HUES6 (cell line): Measurements from ENCODE around the gene OSBPL1A.

Experiments
- H3K27ac ChIP-seq: 2 replicates; pipeline ENCODE4 v1.7.0; 2013; ENCODE audit warnings: low read depth, mild to moderate bottlenecking, low read length, inconsistent platforms
- H3K27me3 ChIP-seq: 2 replicates; pipeline ENCODE4 v1.6.1; 2013; ENCODE audit warnings: low read length; ENCODE audit not compliant: control insufficient read depth, insufficient read depth
- H3K36me3 ChIP-seq: 2 replicates; pipeline ENCODE4 v1.6.1; 2013; ENCODE audit warnings: low read length; ENCODE audit not compliant: control insufficient read depth, insufficient read depth
- H3K4me1 ChIP-seq: 2 replicates; pipeline ENCODE4 v1.6.1; 2013; ENCODE audit warnings: low read length; ENCODE audit not compliant: control insufficient read depth, insufficient read depth
- H3K4me3 ChIP-seq: 2 replicates; pipeline ENCODE4 v1.5.1; 2013; ENCODE audit warnings: low read depth, low read length
- H3K9ac ChIP-seq: one replicate; pipeline ENCODE4 v1.6.1; 2013; ENCODE audit warnings: mild to moderate bottlenecking, low read length
- H3K9me3 ChIP-seq: 2 replicates; pipeline ENCODE4 v1.6.1; 2013; ENCODE audit warnings: low read depth, low read length; ENCODE audit not compliant: control insufficient read depth, insufficient read depth

Gene OSBPL1A

DNA sequence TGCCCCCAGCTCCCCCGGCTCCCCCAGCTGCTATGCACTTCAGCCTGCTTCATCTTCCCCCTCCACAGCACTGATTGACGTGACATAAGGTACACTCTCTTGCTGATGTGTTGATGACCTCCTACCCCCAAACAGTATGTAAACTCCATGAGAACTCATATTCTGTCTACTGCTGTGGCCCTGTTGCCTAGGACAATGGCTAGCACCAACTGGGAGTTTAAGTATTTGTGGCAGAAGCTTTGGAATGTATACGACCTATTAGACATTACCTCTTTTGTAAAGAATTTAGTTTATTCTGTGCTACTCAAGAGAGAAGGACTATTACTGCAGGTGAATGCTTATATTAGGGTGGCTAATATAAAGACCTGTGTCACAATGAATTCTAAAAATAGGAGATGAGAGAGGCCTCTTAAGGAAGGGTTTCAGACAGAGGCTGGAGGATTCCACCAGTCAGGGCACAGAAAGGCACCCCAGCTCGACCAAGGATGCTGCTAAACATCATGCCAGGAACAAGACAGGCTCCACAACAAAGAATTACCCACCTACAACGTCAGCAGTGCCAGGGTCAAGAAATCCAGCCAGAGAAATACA is 198.2 kb downstream of the OSBPL1A start:
- Histone ChIP-seq H3K36me3 (no peaks in the 10 kb centered on the region), H3K27me3 (no peaks in the 10 kb centered on the region), H3K9me3 (no peaks in the 10 kb centered on the region), H3K9ac (no peak overlapping the region), H3K27ac (no peak overlapping the region), H3K4me3 (no peak overlapping the region), H3K4me1 (no peaks in the 10 kb centered on the region)

GRCh38 chr18:24198461-24198860 is 199.2 kb downstream of the OSBPL1A start:
- no peaks in the 10 kb centered on the region for H3K36me3 ChIP-seq
- no peaks in the 10 kb centered on the region for H3K27me3 ChIP-seq
- no peaks in the 10 kb centered on the region for H3K9me3 ChIP-seq
- no peak overlapping the region for H3K27ac ChIP-seq
- no peak overlapping the region for H3K9ac ChIP-seq
- H3K4me3 ChIP-seq, result no peak overlapping the region
- H3K4me1 ChIP-seq, result no peaks in the 10 kb centered on the region

DNA sequence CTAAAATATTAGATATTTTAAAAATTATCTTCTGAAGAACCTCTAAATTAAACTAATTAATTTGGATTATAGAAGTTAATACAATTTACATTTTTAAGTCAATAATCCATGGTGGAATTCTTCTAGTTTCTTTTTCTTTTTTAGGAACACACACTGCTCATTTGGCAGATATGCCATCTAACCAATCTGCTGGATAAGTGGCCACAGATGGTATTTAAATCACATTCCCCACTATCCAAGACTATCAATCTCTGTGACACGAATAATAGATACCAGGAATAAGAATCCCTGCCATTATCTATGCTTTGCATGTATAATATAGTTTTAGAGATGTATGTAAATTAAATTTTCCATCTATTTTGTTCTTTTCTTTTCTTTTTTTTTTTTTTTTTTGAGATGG is 200.2 kb downstream of the OSBPL1A start:
- H3K9ac ChIP-seq, result no peak overlapping the region
- no peaks in the 10 kb centered on the region for H3K4me1 ChIP-seq
- H3K9me3 ChIP-seq, result no peaks in the 10 kb centered on the region
- H3K4me3 ChIP-seq, result no peak overlapping the region
- no peaks in the 10 kb centered on the region for H3K27me3 ChIP-seq
- no peaks in the 10 kb centered on the region for H3K36me3 ChIP-seq
- H3K27ac ChIP-seq, result no peak overlapping the region

- Histone ChIP-seq H3K4me3 (no peak overlapping the region), H3K27ac (no peak overlapping the region), H3K4me1 (no peaks in the 10 kb centered on the region), H3K27me3 (no peaks in the 10 kb centered on the region), H3K9me3 (no peaks in the 10 kb centered on the region), H3K36me3 (no peaks in the 10 kb centered on the region), H3K9ac (no peak overlapping the region)
These were observed 200.9 kb downstream of the OSBPL1A start for GRCh38 chr18:24196764-24197163.

DNA sequence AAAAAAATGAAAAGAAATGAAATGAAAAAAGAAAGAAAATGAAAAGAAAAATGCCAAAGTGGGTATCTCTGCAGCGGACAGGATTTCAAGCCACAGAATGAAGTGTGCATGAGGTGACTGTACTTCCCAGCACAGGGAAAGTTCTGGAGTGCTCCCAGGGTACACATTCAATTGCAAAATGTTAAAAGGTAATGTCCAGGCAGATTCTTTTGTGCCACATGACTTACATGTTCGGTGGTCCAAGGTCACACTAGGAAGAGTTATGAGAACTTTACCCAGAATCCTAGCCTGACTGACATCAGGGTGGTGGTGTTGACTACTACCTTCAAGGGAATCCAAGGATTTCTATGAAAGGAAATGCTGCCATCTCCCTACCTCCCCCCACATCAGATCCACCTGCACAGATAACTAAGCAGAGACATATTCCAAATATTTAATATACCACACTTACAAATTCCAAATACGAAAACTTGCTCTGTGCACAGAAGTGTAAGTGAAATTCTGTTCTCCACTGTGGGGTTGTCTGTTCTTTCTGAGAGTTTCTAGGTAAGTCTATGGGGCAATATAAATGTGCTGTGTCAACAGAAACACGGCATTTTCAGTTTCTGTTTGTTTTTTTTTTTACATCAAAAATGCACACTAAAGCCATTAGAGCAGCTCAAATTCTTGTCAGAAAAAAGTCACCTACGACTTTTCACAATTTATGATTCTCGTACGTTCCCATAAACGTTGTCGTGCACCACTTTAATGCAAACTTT is 202.1 kb downstream of the OSBPL1A start:
- Histone ChIP-seq H3K27me3 (no peaks in the 10 kb centered on the region), H3K9ac (no peak overlapping the region), H3K9me3 (no peaks in the 10 kb centered on the region), H3K27ac (no peak overlapping the region), H3K4me3 (no peak overlapping the region), H3K36me3 (no peaks in the 10 kb centered on the region), H3K4me1 (no peaks in the 10 kb centered on the region)

DNA sequence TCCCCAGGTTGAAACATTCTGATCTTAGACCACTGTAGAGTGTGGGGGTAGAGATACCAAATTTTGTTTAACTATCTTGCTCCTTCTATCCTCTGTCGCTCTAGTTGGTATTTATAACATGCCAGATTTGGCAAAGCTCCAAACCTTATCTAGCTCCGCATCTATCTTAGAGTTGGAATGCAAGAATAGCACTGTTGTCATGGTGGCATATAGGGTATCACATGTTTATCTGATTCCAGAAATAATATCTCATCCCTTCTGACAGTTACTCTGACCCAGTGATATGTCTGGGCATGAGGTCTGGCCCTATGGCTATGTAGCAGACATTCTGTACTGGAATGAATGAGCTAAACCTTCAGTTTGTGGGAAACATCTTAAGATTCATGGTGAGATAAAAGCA is 207.0 kb downstream of the OSBPL1A start:
- no peak overlapping the region for H3K9ac ChIP-seq
- no peaks in the 10 kb centered on the region for H3K36me3 ChIP-seq
- H3K27ac ChIP-seq, result no peak overlapping the region
- no peak overlapping the region for H3K4me3 ChIP-seq
- H3K27me3 ChIP-seq, result no peaks in the 10 kb centered on the region
- no peaks in the 10 kb centered on the region for H3K9me3 ChIP-seq
- no peaks in the 10 kb centered on the region for H3K4me1 ChIP-seq

DNA sequence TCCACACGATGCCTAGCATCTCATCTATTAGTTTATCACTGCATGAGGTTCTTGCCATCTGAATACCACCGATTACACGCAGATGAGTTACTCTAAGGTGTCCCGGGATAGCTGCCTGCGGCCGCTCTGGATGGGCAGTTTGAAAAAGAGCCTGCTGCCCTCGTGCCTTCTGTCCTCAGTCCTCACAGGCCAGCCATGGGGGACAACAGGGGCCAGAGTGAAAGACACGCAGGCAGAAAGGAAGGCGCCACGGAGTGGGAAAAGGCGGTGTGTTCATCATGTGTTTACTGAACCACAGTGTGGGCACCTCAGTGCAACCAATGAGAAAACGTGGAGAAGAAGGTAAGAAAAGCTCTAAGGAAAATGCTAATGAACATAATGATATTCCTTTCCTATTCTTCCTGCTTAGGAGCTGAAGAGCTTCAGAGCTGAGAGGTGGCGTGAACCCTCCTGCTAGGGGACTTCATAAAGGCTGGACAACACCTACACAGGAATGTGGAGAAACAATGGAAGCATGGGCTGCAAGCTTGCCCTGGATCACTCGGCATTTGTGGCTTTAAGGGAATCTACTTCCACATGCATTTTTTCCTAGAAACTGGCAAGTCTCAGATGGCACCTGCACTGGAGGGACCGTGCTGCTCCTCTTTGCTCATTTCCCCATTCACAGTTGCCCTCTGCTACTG is 207.8 kb downstream of the OSBPL1A start:
- no peaks in the 10 kb centered on the region for H3K27me3 ChIP-seq
- H3K27ac ChIP-seq, result no peak overlapping the region
- no peak overlapping the region for H3K9ac ChIP-seq
- no peak overlapping the region for H3K4me3 ChIP-seq
- H3K4me1 ChIP-seq, result no peaks in the 10 kb centered on the region
- no peaks in the 10 kb centered on the region for H3K9me3 ChIP-seq
- H3K36me3 ChIP-seq, result no peaks in the 10 kb centered on the region

GRCh38 chr18:24189007-24189528 is 208.6 kb downstream of the OSBPL1A start:
- H3K27ac ChIP-seq, result no peak overlapping the region
- H3K4me3 ChIP-seq, result no peak overlapping the region
- no peaks in the 10 kb centered on the region for H3K4me1 ChIP-seq
- no peaks in the 10 kb centered on the region for H3K27me3 ChIP-seq
- no peak overlapping the region for H3K9ac ChIP-seq
- no peaks in the 10 kb centered on the region for H3K9me3 ChIP-seq
- H3K36me3 ChIP-seq, result no peaks in the 10 kb centered on the region

DNA sequence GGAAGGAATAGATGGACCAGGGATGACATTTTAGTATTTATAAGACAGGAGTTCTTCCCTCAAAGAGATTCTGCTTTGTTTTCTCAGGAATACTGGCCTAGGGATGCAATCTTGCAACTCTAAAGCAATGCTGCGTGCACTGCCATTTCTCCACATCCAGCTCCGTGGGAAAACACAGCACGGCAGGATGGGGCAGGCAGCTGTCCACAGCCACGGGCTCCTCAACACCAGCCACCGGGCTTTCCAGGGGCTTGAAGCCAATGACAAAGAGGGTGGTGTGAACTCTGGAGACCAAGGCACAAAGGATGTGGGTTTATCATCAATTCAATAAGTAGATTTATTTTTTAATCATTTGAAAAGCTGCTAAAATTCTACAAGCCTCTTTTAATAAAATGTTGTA is 209.5 kb downstream of the OSBPL1A start:
- no peaks in the 10 kb centered on the region for H3K36me3 ChIP-seq
- H3K4me1 ChIP-seq, result no peaks in the 10 kb centered on the region
- H3K9me3 ChIP-seq, result no peaks in the 10 kb centered on the region
- H3K27me3 ChIP-seq, result no peaks in the 10 kb centered on the region
- no peak overlapping the region for H3K9ac ChIP-seq
- H3K4me3 ChIP-seq, result no peak overlapping the region
- no peak overlapping the region for H3K27ac ChIP-seq

- Histone ChIP-seq H3K4me1 (no peaks in the 10 kb centered on the region), H3K9ac (no peak overlapping the region), H3K27ac (no peak overlapping the region), H3K36me3 (no peaks in the 10 kb centered on the region), H3K27me3 (no peaks in the 10 kb centered on the region), H3K9me3 (no peaks in the 10 kb centered on the region), H3K4me3 (no peak overlapping the region)
These were observed 209.9 kb downstream of the OSBPL1A start for GRCh38 chr18:24187689-24188088.

DNA sequence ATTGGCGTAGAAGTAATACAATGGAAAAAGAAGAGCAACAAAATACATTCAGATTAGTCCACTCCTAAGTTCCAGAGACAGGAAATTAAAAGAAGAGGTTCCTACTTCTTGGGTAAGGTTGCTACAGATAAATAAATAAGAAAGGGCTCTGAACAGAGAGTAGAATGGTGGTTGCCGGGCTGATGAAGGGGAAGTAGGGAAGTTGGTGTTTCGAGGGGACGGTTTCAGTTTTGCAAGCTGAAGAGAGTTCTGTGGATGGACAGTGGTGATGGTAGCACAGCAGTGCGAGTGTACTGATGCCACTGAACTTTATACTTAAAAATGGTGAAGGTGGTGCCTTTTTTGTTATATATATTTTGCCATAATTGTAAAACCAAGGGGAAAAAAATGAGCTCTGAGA is 210.6 kb downstream of the OSBPL1A start:
- Histone ChIP-seq H3K9me3 (no peaks in the 10 kb centered on the region), H3K27ac (no peak overlapping the region), H3K27me3 (no peaks in the 10 kb centered on the region), H3K9ac (no peak overlapping the region), H3K36me3 (no peaks in the 10 kb centered on the region), H3K4me1 (peaks cover 5% of the 10 kb centered on the region; the same call in 1 of the 2 replicates), H3K4me3 (no peak overlapping the region)
